Stomach smooth muscle (tissue), 2 donors: ENCODE data around the gene NUDT1.
"Not testable (repeated sequence)": the region's sequence is repeated elsewhere in the genome, so short reads cannot be mapped to it uniquely, and the experiment has no call there.

ENCODE experiments used
- H3K27ac ChIP-seq: one replicate; pipeline ENCODE4 v1.7.0; 2013; ENCODE audit warnings: mild to moderate bottlenecking, low read length, inconsistent platforms
- H3K27me3 ChIP-seq, 2 donors: one replicate each; pipeline ENCODE4 v1.7.0; 2013; ENCODE audit warnings: low read length in 2 of 2; ENCODE audit not compliant: insufficient read depth in 2 of 2, control insufficient read depth in 1 of 2
- H3K36me3 ChIP-seq, 2 donors: one replicate each; pipeline ENCODE4 v1.7.0; 2013; ENCODE audit warnings: low read length in 2 of 2; ENCODE audit not compliant: control insufficient read depth in 2 of 2, insufficient read depth in 2 of 2
- H3K4me1 ChIP-seq: one replicate; pipeline ENCODE4 v1.7.0; 2013; ENCODE audit warnings: low read length; ENCODE audit not compliant: control insufficient read depth, insufficient read depth
- H3K4me3 ChIP-seq, 2 donors: one replicate each; pipeline ENCODE4 v1.7.0; 2013; ENCODE audit warnings: low read length in 2 of 2
- H3K9ac ChIP-seq, 2 donors: one replicate each; pipeline ENCODE4 v1.7.0; 2013; ENCODE audit warnings: low read length in 2 of 2, mild to moderate bottlenecking in 1 of 2
- H3K9me3 ChIP-seq, 2 donors: one replicate each; pipeline ENCODE4 v1.7.0; 2013; ENCODE audit warnings: low read length in 2 of 2; ENCODE audit not compliant: control insufficient read depth in 2 of 2
- donor health status: healthy.
- donor health status: Pancreatic carcinoma.

Gene NUDT1

DNA sequence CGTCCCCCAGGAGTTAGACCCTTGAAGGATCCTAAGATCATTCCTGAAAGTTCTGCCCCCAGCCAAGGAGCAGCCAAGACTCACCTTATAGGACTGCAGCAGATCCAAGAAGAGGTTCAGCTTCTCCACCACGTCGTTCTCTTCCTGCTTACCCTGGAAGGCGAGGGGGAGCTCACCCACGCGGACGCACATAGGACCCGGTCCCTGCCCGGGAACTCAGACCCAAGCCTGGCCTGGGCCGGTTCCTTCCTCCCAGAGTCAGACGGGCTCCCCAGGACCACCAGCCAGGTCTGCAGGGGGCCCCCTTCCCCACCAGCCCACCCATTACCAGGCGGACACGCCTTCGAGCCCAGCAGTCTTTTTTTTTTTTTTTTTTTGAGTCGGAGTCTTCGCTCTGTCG, 15.6 kb downstream of the NUDT1 start:
- no peak overlapping the region for H3K4me3 ChIP-seq
- no peak overlapping the region for H3K9ac ChIP-seq
- no peak overlapping the region for H3K27ac ChIP-seq
- H3K9me3 ChIP-seq = no peaks in the 10 kb centered on the region
- H3K4me1 ChIP-seq = no peaks in the 10 kb centered on the region
- peaks cover 0 to 5% of the 10 kb centered on the region in 2 donors for H3K36me3 ChIP-seq
- no peaks in the 10 kb centered on the region for H3K27me3 ChIP-seq

GRCh38 chr7:2258661-2259365, 16.8 kb downstream of the NUDT1 start:
- H3K36me3 ChIP-seq = peaks cover 3 to 7% of the 10 kb centered on the region in 2 donors
- H3K9me3 ChIP-seq = no peaks in the 10 kb centered on the region
- no peak overlapping the region for H3K27ac ChIP-seq
- H3K4me1 ChIP-seq = no peaks in the 10 kb centered on the region
- no peaks in the 10 kb centered on the region for H3K27me3 ChIP-seq
- no peak overlapping the region for H3K4me3 ChIP-seq
- H3K9ac ChIP-seq = no peak overlapping the region

DNA sequence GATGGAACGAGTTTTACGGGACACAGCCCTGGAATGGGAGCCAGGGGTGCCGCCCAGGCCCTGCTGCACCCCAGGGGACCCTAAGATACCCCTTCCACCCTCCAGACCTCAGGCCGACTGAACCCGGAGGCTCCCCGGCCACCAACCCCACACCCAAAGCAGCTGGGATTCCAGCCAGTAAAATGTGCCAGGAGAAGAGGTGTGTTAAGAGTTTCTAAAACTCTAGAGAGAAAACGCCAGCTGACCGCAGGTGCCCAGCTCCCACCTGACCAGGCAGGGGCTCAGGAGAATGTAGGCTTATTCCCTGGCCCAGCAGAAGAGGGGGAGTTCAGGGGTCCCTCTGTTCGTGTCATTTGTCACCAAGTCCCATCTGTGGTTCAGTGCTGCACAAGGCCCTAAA, 17.5 kb downstream of the NUDT1 start:
- H3K36me3 ChIP-seq = peaks cover 3 to 9% of the 10 kb centered on the region in 2 donors
- no peaks in the 10 kb centered on the region for H3K27me3 ChIP-seq
- no peaks in the 10 kb centered on the region for H3K9me3 ChIP-seq
- no peak overlapping the region for H3K27ac ChIP-seq
- H3K9ac ChIP-seq = no peak overlapping the region
- no peaks in the 10 kb centered on the region for H3K4me1 ChIP-seq
- no peak overlapping the region for H3K4me3 ChIP-seq

DNA sequence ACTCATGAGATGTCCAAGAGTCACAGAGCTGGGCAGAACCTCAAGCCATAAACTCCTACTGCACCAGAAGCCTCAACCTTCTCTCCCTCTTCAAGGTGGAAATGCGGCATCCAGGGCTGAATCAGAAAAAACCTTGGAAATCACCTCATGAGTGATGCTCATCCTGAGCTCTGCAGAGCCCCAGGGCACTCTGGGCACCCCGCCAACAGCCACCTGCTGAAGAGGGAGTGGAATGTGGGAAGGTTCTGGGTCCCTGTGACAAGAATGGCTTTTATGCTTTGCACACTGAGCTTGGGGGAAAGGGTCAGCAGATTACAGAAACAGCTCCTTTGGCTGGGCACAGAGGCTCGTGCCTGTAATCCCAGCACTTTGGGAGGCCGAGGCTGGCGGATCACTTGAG, 18.8 kb downstream of the NUDT1 start:
- Histone ChIP-seq H3K4me1 (no peaks in the 10 kb centered on the region), H3K9me3 (no peaks in the 10 kb centered on the region), H3K36me3 (peaks cover 3 to 6% of the 10 kb centered on the region in 2 donors), H3K9ac (no peak overlapping the region), H3K27me3 (no peaks in the 10 kb centered on the region), H3K4me3 (no peak overlapping the region), H3K27ac (no peak overlapping the region)

DNA sequence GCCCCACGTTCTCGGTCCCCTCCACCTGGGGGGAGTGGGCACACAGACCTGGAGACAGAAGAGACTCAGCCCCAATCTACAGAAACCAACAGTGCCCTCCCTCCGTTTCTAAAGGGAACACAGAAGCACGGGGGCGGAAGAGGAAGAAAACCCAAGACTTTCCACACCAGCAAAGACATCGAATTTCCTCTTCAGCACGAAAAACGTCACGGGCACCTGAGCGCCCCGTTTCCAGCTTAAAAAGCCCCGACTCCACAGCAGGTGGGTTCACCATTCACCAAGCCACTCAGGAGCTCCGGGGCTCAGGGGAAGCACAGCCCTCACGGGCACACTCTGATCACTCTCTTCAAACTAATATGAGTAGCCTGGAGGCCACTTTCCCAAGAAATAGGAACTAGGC, 19.6 kb downstream of the NUDT1 start:
- Histone ChIP-seq H3K27ac (no peak overlapping the region), H3K4me3 (no peak overlapping the region), H3K36me3 (peaks cover 3 to 6% of the 10 kb centered on the region in 2 donors), H3K9me3 (no peaks in the 10 kb centered on the region), H3K4me1 (no peaks in the 10 kb centered on the region), H3K27me3 (no peaks in the 10 kb centered on the region), H3K9ac (no peak overlapping the region)

DNA sequence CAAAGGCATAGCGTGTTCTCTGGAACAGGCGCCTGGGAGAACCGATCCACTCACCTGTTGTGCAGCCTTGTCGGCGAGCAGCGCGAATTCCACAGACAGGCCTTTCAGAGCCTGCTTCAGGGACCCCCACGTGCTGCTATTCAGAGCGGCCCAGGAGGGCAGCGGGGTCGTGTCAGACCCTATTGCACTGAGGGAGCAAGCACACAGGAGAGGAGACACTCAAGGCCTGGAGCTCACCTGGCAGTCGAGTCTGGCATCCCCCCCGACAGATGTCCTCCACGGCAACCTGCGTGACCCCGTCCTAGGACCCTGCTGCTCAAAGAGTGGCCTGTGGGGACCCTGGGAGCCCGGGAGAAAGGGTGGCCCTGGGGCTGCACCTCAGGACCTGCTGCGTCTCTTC, 21.1 kb downstream of the NUDT1 start:
- Histone ChIP-seq H3K4me1 (no peaks in the 10 kb centered on the region), H3K27ac (no peak overlapping the region), H3K36me3 (peaks cover 3 to 6% of the 10 kb centered on the region in 2 donors), H3K9ac (no peak overlapping the region), H3K27me3 (no peaks in the 10 kb centered on the region), H3K4me3 (no peak overlapping the region), H3K9me3 (no peaks in the 10 kb centered on the region)

DNA sequence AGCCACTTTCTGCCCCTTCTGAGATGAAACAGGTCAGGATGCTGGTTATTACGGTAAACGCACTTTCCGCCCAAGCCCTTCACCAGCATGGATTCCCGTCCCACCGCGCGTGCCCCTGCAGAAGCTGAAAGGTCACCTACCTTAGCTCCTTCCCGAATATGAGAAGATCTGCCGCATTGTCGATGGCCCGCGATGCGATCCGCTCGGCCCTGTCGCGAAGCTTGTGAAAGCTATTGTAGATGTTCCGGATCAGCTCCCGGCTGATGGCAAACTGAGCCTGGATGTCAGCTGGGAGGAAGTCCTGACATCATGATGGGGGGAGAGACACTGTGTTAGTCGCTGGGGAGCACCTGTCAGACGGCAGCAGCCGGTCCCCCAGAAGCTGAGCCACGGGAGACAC, 22.1 kb downstream of the NUDT1 start:
- Histone ChIP-seq H3K36me3 (peaks cover 3 to 4% of the 10 kb centered on the region in 2 donors), H3K4me3 (no peak overlapping the region), H3K4me1 (no peaks in the 10 kb centered on the region), H3K27ac (no peak overlapping the region), H3K9ac (no peak overlapping the region), H3K9me3 (no peaks in the 10 kb centered on the region), H3K27me3 (no peaks in the 10 kb centered on the region)

GRCh38 chr7:2266911-2267310, 24.9 kb downstream of the NUDT1 start:
- no peak overlapping the region for H3K27ac ChIP-seq
- H3K9ac ChIP-seq = no peak overlapping the region
- H3K4me1 ChIP-seq = no peaks in the 10 kb centered on the region
- no peak overlapping the region for H3K4me3 ChIP-seq
- no peaks in the 10 kb centered on the region for H3K27me3 ChIP-seq
- peaks cover 3 to 13% of the 10 kb centered on the region in 2 donors for H3K36me3 ChIP-seq
- no peaks in the 10 kb centered on the region for H3K9me3 ChIP-seq

DNA sequence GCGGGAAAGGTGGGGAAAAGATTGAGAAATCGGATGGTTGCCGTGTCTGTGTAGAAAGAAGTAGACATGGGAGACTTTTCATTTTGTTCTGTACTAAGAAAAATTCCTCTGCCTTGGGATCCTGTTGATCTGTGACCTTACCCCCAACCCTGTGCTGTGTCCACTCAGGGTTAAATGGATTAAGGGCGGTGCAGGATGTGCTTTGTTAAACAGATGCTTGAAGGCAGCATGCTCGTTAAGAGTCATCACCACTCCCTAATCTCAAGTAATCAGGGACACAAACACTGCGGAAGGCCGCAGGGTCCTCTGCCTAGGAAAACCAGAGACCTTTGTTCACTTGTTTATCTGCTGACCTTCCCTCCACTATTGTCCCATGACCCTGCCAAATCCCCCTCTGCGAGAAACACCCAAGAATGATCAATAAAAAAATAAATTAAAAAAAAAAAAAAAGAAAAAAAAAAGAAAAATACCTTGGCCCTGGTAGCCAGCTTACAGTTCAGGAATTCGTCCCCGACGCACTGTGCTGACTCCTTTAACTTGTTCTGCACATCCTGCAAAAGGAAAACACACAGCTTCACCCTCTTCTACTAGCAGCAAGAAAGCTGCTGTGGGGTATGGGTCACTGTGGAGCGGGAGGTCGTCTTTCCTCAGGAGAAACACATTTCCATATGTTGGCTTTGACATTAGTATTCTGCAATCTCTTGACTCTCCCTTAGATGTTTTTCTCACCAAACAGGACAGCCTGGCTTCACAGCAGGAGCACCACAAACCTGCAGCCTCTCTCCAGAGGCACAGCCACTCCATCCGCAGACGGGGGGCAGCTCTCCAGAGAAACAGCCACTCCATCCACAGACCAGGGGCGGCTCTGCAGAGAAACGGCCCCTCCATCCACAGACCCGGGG, 27.3 kb downstream of the NUDT1 start:
- not testable (repeated sequence) for H3K27ac ChIP-seq, H3K27me3 ChIP-seq, H3K9ac ChIP-seq, H3K4me3 ChIP-seq, H3K4me1 ChIP-seq, H3K9me3 ChIP-seq
- H3K36me3 ChIP-seq = peaks cover 0 to 14% of the 10 kb centered on the region in 2 donors

- Histone ChIP-seq H3K9ac (no peak overlapping the region), H3K4me1 (no peaks in the 10 kb centered on the region), H3K27ac (no peak overlapping the region), H3K4me3 (no peak overlapping the region), H3K9me3 (no peaks in the 10 kb centered on the region), H3K36me3 (peaks cover 0 to 17% of the 10 kb centered on the region in 2 donors), H3K27me3 (no peaks in the 10 kb centered on the region)
Observed at GRCh38 chr7:2269991-2270460, 28.0 kb downstream of the NUDT1 start.

DNA sequence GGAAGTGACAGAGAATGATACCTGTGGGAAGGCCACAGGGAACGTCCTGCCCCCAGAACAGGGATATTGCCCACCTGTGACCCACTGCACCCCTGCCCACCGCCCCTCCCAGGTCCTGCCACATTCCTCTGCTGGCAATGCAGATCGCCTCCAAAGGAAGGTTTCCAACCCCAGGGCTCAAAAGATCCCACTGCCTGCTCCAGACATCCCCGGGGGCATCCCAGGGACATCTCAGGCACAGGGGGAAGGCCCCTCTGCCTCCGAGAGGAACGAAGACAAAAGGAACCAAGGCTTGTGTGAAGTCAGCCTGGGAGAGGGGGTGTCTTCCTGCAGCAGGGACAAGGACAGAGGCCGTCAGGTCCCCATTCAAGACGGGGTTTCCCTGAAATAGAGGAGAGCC, 28.5 kb downstream of the NUDT1 start:
- Histone ChIP-seq H3K4me1 (no peaks in the 10 kb centered on the region), H3K27me3 (no peaks in the 10 kb centered on the region), H3K4me3 (no peak overlapping the region), H3K27ac (no peak overlapping the region), H3K9ac (no peak overlapping the region), H3K36me3 (peaks cover 0 to 17% of the 10 kb centered on the region in 2 donors), H3K9me3 (no peaks in the 10 kb centered on the region)
